GM21423 (cell line): Measurements from ENCODE around the gene VPS26C.
"Not testable (repeated sequence)": the region's sequence is repeated elsewhere in the genome, so short reads cannot be mapped to it uniquely, and the experiment has no call there.

Source experiments
- ATAC-seq: cut with Tn5 transposase; IDR thresholded peaks from one replicate; pipeline ENCODE4 v1.9.1; 2021; ENCODE audit warnings: mild to moderate bottlenecking, moderate library complexity; ENCODE audit not compliant: unreplicated experiment

Gene VPS26C

DNA sequence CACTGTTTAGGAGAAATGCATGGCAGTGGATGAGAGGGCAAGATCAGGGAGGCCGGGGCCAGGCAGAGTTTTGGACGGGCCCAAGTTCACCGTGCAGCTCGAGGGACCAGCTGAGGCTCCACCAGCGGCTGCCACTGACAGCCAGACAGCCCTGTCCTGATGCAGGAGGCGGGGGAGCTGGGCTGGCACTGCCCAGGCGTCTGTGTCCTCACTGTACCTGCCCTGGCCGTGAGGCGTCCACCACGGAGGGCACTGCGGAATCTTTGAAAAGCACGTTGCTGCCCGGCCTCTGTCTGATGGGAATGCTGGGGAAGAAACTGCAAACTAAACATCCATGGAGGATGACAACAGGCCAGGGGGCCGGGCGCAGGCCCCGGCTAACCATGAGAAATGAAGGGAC, 35.5 kb downstream of the VPS26C start:
- no peak for ATAC-seq

DNA sequence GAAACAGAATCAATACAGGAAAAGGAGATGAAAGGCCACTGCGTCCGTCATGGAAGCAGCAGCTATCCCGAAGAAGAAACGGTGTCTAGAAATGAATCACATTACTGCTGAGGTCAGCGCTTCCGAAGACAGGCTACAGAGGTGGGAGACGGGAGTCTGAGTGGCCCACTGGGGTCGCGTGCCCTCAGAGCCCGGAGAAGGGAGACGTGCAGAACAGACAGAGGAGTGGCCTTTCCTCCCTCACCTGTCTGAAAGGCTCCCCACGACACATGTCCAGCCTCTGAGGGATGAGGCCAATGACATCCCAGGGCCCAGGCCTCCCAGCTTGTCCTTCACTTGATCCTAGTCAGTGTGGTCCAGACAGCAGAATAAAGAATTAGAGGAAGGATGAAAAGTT, 35.9 kb downstream of the VPS26C start:
- ATAC-seq = no peak

DNA sequence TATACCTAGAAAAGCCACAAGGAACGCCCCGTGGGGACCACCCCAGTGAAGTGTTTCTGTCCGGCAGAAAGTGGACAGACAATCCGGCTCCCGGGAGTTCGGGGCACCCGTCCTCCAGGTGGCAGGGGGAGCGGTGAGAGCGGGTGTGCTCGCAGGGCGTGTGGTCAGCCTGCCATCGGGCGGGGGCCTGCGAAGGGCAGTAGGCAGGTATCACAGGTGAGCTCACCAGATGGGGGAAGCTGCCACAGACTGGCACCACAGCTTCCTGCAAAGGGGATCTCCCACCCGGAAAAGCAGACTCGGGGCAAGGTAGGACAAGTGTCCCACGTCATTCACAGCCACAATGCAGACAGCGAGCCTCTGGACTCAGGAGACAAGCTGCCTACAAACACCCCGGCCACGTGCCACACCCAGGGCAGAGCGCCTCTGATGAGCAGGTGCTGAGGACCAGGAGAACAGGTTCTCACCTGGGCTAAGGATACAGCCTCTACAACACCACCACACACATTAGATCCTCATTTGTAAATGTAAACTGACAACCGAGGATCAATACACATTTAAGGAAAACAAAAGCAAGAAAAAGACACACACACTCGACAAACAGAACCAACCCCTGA, 36.4 kb downstream of the VPS26C start:
- ATAC-seq = no peak

DNA sequence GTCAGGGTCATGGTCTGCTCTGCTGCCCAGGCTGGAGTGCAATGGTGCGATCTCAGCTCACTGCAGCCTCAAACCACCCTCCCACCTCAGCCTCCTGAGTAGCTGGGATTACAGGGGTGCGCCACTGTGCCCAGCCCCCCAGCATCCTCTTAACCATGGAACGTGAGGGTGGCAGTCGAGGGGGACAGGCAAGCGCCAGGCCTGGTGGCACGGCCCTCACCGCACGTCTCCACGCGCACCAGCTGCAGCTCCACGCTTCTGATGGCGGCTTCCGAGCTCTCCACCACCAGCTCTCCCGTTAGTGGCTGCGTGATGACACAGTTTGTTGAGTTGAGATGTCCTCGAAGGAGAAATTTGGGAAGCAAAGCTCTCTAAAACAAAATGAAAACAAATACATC, 39.1 kb downstream of the VPS26C start:
- ATAC-seq = no peak

DNA sequence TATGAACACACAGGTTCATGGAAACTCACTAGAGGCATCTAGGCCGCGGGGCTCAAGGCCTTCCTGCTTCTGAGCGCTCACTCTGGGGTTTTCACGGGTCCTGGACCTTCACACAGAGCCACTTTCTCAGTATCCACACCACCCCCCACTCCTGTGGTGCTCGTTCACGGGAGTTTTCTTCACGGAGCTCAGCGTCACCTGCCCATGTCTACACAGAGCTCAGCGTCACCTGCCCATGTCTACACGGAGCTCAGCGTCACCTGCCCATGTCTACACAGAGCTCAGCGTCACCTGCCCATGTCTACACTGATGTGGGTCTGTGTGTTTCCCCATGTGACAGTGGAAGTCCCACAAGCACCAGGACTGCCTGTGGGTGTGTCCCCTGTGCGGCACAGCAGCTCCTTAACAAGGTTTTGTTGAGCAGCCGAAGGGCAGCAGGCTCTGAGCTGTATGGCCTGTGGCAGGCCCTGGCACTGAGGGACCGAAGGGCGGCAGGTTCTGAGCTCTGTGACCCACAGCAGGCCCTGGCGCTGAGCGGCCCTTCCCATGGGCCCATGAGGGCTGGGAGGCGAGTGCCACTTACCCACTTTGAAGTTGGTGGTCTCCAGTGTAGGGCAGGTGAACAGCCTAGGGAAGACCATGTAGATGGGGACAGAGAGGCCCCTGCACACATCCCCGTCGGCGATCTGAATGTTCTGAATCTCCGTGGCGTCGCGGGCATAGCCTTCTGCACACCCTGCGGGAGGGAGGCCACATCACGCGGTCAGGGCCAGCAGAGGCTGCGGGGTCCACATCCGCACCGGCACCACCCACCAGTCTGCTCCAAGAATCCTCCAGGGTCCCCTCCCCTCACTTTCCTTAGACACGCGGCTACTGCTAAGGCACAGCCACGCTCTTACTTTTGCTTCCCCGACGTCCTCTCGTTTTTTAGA, 39.8 kb downstream of the VPS26C start:
- ATAC-seq = no peak

DNA sequence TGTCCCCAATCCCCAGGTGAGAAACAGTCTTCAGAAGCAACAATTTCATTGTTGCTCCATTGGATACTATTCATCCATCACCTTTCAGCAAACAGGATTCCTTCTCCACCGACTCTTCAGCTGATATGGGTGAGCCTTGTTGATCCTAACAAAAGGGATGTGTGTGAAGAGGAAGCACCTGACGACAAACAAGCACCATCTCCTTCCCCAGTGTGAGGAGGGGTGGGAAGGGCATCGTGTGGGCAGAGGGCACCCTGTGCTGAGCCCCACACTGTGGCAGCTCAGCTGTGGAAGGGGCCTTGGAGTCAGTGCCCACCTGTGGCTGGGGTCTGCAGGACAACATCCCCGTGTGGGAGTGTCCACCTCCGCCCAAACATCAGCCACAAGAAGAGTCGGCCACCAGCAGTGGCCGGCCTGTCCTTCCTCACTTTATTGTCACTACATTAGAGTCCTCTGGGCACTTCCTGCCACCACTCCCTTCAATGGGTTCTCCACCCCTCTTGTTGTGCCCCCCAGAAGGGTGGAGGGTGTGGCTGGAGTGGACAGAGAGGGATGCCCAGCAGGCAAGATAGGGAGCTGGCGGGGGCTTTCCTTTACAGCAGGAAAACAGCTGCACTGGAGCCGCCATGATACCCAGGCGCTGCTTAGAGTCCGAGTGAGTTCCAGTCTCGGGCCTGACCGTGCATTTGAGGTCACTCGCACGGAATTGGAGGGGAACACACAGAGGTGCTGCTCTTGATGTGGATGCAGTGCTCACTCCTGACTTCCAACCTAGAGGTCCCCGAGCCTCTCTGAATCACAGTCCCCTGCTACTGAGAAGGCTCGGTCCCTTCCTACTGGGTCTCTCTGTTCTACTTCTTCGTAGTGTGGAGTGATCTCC, 40.9 kb downstream of the VPS26C start:
- ATAC-seq = no peak

DNA sequence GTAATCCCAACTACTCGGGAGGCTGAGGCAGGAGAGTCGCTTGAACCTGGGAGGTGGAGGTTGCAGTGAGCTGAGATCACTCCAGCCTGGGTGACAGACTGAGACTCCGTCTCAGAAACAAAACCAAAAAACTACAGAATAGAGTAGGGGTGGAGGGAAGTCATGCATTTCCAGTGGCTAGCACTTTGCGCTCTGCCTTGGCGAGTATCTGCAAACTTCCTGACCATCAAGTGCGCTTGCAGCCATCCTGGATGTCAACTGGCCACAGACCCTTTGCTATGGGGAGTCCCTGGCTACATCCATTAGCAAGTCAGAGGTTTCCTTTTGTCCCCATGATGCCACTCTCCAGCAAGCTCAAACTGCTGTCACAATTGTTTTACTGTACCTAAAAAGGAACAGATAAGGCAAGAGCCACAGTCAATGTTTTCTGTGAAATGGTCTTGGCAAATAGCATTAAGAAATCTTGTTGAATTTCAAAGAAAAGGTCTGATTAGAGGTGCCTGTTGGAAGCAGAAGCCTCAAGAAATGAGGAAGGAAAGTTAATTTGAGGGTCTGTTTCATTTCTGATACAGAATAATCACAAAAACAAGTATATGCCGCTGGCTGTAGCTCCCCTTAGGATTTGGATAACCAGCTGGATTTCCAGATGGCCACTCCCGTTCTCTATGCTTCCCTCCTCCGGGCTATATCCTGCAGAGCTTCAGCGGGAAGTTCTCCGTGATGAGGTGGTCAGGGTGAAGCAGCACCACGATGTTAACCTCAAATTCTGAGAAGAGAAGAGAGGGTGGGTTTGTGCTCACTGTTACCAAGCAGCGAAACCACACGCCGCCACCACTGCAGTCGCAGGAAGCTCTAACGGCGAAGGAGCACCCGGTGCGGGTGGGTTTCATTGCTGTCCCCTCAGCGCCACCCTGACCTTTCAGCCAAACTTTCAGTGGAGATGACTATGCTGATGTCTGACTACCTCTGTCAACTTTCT, 42.0 kb downstream of the VPS26C start:
- ATAC-seq = no peak

DNA sequence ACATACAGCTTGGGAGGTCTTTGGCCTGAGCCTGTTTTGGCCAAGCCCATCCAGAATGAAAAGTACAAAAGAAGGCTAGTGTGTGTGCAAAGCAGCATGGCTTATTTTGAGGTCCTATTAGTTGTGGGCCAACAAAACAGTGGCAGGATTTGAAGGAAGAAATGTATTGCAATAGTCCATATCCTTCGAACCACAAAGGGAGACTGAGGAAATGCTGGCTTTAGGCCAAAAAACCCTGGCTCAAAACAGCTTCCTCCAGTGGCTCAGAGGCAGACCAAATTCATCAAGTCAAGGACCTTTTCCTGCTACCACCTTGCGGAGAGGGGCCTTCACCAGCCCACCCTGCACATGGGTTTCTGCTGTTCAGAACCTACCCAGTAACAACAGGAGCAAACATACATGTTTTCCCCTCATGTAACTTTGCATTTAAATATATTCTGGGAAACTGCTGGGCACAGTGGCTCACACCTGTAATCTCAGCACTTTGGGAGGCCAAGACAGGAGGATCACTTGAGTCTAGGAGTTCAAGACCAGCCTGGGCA, 43.3 kb downstream of the VPS26C start:
- no peak for ATAC-seq

DNA sequence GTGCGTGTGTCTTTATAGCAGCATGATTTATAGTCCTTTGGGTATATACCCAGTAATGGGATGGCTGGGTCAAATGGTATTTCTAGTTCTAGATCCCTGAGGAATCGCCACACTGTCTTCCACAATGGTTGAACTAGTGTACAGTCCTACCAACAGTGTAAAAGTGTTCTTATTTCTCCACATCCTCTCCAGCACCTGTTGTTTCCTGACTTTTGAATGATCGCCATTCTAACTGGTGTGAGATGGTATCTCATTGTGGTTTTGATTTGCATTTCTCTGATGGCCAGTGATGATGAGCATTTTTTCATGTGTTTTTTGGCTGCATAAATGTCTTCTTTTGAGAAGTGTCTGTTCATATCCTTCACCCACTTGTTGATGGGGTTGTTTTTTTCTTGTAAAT, 44.9 kb downstream of the VPS26C start:
- not testable (repeated sequence) for ATAC-seq

DNA sequence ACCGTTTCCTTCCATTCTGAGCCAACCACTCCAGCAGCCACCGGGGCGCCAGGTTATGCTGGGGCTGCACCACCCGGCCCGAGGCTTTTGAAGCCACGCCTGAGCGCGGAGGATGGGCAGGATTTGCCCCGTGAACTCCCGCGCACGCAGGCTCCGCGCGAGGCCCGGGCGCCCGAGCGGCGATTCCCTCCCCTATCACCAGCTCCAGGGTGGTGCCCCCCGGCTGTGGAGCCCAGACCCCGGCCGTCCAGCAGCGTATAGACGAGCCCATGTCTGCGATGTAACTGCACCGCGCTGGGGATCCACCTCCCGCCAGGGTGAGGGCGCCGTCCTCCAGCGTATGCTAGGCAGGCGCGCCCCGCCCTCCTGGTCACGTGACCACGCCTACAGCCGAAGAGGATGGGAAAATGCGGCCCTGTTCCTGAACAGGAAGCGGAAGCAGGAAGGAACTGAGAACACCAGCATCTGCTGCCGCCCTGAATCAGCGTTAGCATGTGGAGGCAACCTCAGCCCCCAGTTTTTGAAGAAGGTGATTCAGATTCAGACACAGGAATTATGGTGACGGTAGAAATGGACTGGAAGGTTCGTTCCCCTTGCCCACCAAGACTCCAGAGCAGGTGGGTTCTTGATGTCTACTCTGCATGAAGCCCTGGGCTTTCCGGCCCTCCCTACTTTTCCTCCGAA, 46.0 kb downstream of the VPS26C start:
- ATAC-seq = peak; percentile 82

DNA sequence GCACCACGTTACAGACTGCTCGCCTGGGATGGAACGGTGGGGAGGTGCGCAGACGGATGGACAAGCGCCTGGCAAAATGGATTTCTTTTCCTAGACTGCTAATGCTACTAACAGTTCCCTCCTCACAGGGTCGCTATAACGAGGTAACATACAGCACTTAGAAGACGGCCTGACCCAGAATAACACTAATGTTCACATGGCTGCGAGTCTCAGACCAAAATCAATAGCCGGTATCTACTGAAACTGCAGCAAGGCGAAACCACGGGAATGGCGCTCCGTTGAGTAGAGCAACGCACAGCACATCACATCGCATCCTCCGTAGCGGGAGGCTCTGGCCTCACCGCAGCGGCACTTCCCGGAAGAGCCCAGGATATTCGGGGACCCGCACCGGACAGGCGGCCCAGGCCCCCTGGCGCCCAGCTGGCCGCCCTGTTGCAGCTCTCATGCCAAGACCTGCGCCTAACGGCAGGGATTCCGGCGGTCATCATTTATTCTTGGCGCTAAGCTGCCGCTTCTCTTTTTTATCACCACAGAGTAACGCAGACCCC, 46.6 kb downstream of the VPS26C start:
- peak; percentile 33 for ATAC-seq

DNA sequence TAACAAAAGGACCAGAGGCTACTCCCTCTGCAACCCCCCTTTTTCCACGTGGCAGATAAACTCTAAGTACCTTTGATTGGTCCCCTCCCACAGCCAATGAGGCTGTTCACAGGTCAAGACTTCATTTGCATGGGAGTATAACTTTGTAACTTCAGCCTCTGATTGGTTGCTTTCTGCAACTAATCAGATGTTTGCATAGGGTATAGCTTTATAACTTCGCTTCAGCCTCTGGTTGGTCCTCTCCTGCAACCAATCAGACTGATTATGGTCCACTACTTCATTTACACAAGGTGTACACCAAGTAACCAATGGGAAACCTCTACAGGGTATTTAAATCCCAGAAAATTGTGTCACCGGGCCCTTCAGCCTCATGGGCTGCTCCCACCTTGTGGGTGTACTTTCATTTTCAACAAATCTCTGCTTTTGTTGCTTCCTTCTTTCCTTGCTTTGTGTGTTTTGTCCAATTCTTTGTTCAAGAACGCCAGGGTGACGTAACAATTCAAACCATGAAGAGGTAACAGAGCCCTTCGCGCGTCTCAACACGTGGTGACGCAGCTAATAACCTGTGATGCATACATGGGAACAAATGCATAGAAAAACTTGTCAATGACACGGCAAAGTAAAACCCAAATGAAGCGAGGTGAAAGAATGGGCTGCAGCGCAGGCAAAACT, 47.2 kb downstream of the VPS26C start:
- no peak for ATAC-seq

DNA sequence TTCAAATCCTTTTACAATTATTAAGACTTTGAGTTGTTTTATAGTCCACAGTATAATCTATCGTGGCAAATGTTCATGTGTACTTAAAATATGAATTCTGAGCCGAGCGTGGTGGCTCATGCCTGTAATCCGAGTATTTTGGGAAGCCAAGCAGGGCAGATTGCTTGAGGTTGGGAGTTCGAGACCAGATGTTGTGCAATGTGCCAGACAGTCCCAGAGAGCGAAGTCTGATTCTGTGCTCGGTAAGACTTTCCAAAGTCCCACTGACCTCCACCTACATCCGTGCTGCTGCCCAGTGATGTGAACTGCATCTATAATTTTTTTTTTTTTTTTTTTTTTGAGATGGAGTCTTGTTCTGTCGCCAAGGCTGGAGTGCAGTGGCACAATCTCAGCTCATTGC, 52.2 kb downstream of the VPS26C start:
- ATAC-seq = no peak

DNA sequence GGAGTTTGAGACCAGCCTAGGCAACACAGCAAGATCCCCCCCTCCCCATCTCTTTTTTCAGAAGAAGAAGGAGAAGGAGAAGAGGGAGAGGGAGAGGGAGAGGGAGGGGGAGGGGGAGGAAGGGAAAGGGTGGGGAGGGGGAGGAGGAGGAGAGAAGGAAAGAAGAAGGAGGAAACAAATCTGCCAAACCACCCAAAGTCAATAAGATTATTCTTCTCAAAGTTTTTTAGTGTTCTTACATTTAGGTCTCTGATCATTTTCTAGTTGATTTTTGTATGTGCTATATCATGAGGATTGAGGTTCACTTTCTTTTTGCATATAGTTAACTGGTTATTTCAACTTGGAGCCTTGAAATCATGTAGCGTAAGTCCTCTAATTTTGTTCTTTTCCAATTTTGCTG, 56.3 kb downstream of the VPS26C start:
- no peak for ATAC-seq

DNA sequence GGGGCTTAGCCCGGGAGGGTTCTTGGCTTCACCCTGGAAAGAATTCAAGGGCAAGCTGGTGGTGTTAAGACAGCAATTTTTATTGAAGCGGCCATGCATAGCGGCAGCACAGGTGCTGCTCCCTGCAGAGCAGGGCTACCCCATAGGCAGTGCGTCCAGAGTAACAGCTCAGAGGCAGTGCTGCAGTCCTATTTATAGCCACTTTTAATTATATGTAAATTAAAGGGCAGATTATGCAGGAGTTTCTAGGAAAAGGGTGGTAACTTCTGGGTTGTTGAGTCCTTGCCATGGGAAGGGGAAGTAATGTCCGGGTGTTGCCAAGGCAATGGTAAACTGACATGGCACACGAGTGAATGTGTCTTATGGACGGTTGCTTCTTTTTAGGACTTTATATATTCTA, 57.0 kb downstream of the VPS26C start:
- ATAC-seq = no peak

DNA sequence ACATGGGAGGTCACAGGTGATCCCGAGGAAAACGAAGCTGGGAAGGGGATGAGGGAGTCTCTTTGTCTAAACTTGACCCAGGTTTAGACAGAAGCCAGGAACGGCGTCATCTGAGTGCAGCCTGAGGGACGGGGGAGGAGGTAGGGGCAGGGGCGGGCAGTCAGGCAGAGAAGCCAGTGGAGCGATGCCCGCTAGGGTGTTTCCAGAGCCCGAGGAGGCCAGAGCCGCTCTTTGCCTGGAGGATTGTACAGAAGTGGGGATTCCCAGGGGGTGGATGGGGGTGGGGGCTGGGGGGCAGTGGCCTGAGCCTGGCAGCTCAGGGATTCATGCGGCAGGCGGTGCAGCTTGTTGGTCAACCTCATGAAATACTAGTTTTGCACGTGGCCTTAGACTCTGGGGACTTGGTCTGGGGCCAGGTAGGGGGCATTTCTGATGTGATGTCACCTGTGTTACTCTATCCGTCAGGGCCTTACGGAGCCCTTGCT, 58.4 kb downstream of the VPS26C start:
- peak; percentile 23 for ATAC-seq

DNA sequence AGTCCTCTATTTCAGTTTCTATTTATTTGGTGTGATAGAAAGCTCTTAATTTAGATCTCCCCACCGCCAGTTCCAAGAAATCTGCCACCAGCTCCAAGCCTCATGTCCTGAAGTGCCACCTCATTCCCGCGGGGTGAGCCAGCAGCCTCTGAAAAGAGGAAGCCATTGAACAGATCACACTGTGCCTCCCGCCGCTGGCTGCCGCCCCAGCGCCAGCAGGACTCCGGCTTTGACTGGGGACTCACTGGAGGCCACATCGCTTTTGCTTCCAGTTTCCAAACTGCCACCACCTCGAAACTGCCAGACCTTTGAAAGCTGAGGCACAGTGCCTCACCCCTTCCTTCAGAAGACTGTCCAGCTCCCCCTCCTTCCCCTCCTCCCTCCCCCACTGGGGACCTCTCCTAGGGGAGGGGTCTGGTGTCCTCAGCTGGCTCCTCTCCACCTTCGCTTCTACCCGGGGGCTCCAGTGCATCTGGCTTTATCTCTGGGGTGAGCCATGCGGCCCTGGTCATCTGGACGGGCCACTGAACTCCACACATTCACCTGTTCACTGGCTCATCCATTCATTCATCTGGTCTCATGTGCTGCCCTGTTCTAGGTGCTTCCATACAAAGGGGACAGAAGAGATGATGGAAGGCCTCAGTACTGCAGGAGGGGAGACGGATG, 58.9 kb downstream of the VPS26C start:
- peak; percentile 54 for ATAC-seq
